SK-N-SH treated with all-trans-retinoic acid at 6 μM for 48 hours (cell line): ENCODE measurements around the gene EYA4.

Experiments used
- ATAC-seq: fragments of 200-7000 bp; cut with Tn5 transposase; 3 replicates; pipeline ENCODE4 v1.9.1; 2020; ENCODE audit warnings: mild to moderate bottlenecking, moderate library complexity
- ARNTL ChIP-seq: fragments of 450-650 bp; formaldehyde crosslinking; IDR thresholded peaks from 2 replicates; pipeline ENCODE4 v1.5.0; 2020; ENCODE audit warnings: low read depth, mild to moderate bottlenecking, moderate library complexity, borderline replicate concordance
- BACH2 ChIP-seq: fragments of 250-450 bp; sonication (Bioruptor Pico); IDR thresholded peaks from 2 replicates; pipeline ENCODE4 v1.9.0; 2021; ENCODE audit warnings: mild to moderate bottlenecking, borderline replicate concordance
- CSDC2 ChIP-seq: fragments of 250-450 bp; sonication (Bioruptor Pico); IDR thresholded peaks from 2 replicates; pipeline ENCODE4 v1.5.0; 2020; ENCODE audit warnings: mild to moderate bottlenecking, moderate library complexity
- ESRRG ChIP-seq: fragments of 250-450 bp; sonication (Bioruptor Pico); IDR thresholded peaks from 2 replicates; pipeline ENCODE4 v1.6.1; 2021; ENCODE audit warnings: mild to moderate bottlenecking
- ISL1 ChIP-seq: fragments of 250-450 bp; sonication (Bioruptor Pico); IDR thresholded peaks from 2 replicates; pipeline ENCODE4 v2.1.2; 2022; ENCODE audit warnings: mild to moderate bottlenecking, moderate library complexity
- OSR1 ChIP-seq: fragments of 250-450 bp; sonication (Bioruptor Pico); IDR thresholded peaks from 2 replicates; pipeline ENCODE4 v1.8.0; 2022; ENCODE audit warnings: moderate library complexity, mild to moderate bottlenecking, inconsistent platforms
- PPARA ChIP-seq: fragments of 250-450 bp; sonication (Bioruptor Pico); IDR thresholded peaks from 2 replicates; pipeline ENCODE4 v1.5.0; 2020; ENCODE audit warnings: mild to moderate bottlenecking, borderline replicate concordance
- RARB ChIP-seq: fragments of 250-450 bp; sonication (Bioruptor Pico); IDR thresholded peaks from 2 replicates; pipeline ENCODE4 v1.8.0; 2021; ENCODE audit warnings: mild to moderate bottlenecking, moderate library complexity
- SNAI2 ChIP-seq: fragments of 250-450 bp; sonication (Bioruptor Pico); IDR thresholded peaks from 2 replicates; pipeline ENCODE4 v1.5.0; 2020; ENCODE audit warnings: mild to moderate bottlenecking, moderate library complexity
- TCF4 ChIP-seq: fragments of 250-450 bp; sonication (Bioruptor Pico); IDR thresholded peaks from 2 replicates; pipeline ENCODE4 v1.8.0; 2021; ENCODE audit warnings: mild to moderate bottlenecking, moderate library complexity, borderline replicate concordance
- TOX ChIP-seq: fragments of 250-450 bp; sonication (Bioruptor Pico); IDR thresholded peaks from 2 replicates; pipeline ENCODE4 v1.8.0; 2021; ENCODE audit warnings: mild to moderate bottlenecking, moderate library complexity, borderline replicate concordance
- ZC3H10 ChIP-seq: fragments of 250-450 bp; sonication (Bioruptor Pico); IDR thresholded peaks from 2 replicates; pipeline ENCODE4 v1.5.1; 2021; ENCODE audit warnings: mild to moderate bottlenecking, moderate library complexity
- ZFP30 ChIP-seq: fragments of 450-650 bp; formaldehyde crosslinking; IDR thresholded peaks from 2 replicates; pipeline ENCODE4 v1.5.0; 2022; ENCODE audit warnings: mild to moderate bottlenecking, moderate library complexity
- ZNF70 ChIP-seq: fragments of 450-650 bp; formaldehyde crosslinking; IDR thresholded peaks from 2 replicates; pipeline ENCODE4 v1.5.0; 2020; ENCODE audit warnings: mild to moderate bottlenecking, moderate library complexity
- ZNF8 ChIP-seq: fragments of 450-650 bp; formaldehyde crosslinking; IDR thresholded peaks from 2 replicates; pipeline ENCODE4 v1.5.0; 2020; ENCODE audit warnings: mild to moderate bottlenecking, moderate library complexity
- TF ChIP-seq, protein P1 (sequence below): fragments of 250-450 bp; sonication (Bioruptor Pico); IDR thresholded peaks from 2 replicates; pipeline ENCODE4 v1.5.0; 2020; ENCODE audit warnings: mild to moderate bottlenecking, moderate library complexity
- TF ChIP-seq, protein P2 (sequence below): fragments of 250-450 bp; sonication (Bioruptor Pico); IDR thresholded peaks from 2 replicates; pipeline ENCODE4 v1.8.0; 2020; ENCODE audit warnings: mild to moderate bottlenecking, moderate library complexity, borderline replicate concordance
- TF ChIP-seq, protein P3 (sequence below): fragments of 250-450 bp; sonication (Bioruptor Pico); IDR thresholded peaks from 2 replicates; pipeline ENCODE4 v1.5.1; 2021; ENCODE audit warnings: mild to moderate bottlenecking, moderate library complexity
- TF ChIP-seq, protein P4 (sequence below): fragments of 250-450 bp; sonication (Bioruptor Pico); IDR thresholded peaks from 2 replicates; pipeline ENCODE4 v1.8.0; 2021; ENCODE audit warnings: low read depth, mild to moderate bottlenecking, moderate library complexity, borderline replicate concordance
- TF ChIP-seq, protein P5 (sequence below): fragments of 250-450 bp; sonication (Bioruptor Pico); IDR thresholded peaks from 2 replicates; pipeline ENCODE4 v1.5.1; 2020; ENCODE audit warnings: low read depth, mild to moderate bottlenecking, moderate library complexity

The EYA4 gene

DNA sequence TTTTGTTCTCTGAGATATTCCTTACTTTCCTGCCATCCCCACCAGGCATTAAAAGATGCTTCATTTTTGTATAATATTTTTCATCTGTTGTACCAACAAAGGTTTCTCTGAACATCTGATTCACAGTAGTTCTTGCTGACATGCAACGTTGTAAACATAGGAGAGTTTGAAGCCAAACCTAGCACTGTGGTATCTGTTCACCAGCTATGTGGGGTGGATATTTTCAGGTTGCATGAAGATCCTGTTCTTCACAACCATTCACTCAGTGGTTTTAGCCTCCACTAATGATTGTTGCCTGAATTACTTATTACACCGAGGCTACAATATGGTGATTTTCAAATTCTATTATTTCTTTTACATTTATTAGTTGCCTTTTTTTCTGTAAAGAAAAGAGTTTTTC, 56.5 kb downstream of the EYA4 start:
- no peak for ATAC-seq
- TF ChIP-seq, protein P1, sequence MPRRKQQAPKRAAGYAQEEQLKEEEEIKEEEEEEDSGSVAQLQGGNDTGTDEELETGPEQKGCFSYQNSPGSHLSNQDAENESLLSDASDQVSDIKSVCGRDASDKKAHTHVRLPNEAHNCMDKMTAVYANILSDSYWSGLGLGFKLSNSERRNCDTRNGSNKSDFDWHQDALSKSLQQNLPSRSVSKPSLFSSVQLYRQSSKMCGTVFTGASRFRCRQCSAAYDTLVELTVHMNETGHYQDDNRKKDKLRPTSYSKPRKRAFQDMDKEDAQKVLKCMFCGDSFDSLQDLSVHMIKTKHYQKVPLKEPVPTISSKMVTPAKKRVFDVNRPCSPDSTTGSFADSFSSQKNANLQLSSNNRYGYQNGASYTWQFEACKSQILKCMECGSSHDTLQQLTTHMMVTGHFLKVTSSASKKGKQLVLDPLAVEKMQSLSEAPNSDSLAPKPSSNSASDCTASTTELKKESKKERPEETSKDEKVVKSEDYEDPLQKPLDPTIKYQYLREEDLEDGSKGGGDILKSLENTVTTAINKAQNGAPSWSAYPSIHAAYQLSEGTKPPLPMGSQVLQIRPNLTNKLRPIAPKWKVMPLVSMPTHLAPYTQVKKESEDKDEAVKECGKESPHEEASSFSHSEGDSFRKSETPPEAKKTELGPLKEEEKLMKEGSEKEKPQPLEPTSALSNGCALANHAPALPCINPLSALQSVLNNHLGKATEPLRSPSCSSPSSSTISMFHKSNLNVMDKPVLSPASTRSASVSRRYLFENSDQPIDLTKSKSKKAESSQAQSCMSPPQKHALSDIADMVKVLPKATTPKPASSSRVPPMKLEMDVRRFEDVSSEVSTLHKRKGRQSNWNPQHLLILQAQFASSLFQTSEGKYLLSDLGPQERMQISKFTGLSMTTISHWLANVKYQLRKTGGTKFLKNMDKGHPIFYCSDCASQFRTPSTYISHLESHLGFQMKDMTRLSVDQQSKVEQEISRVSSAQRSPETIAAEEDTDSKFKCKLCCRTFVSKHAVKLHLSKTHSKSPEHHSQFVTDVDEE (CRISPR knock-in tag) = no peak
- TF ChIP-seq SNAI2 (CRISPR knock-in tag) = no peak
- no peak for TF ChIP-seq ZNF8 (CRISPR knock-in tag)
- TF ChIP-seq RARB (CRISPR knock-in tag) = no peak
- no peak for TF ChIP-seq ZC3H10
- TF ChIP-seq PPARA (CRISPR knock-in tag) = no peak
- TF ChIP-seq ZFP30 (CRISPR knock-in tag) = no peak
- no peak for TF ChIP-seq ESRRG (CRISPR knock-in tag)
- TF ChIP-seq BACH2 (CRISPR knock-in tag) = no peak
- TF ChIP-seq, protein P2, sequence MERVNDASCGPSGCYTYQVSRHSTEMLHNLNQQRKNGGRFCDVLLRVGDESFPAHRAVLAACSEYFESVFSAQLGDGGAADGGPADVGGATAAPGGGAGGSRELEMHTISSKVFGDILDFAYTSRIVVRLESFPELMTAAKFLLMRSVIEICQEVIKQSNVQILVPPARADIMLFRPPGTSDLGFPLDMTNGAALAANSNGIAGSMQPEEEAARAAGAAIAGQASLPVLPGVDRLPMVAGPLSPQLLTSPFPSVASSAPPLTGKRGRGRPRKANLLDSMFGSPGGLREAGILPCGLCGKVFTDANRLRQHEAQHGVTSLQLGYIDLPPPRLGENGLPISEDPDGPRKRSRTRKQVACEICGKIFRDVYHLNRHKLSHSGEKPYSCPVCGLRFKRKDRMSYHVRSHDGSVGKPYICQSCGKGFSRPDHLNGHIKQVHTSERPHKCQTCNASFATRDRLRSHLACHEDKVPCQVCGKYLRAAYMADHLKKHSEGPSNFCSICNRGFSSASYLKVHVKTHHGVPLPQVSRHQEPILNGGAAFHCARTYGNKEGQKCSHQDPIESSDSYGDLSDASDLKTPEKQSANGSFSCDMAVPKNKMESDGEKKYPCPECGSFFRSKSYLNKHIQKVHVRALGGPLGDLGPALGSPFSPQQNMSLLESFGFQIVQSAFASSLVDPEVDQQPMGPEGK (CRISPR knock-in tag) = no peak
- TF ChIP-seq ISL1 = no peak
- no peak for TF ChIP-seq ARNTL (CRISPR knock-in tag)
- TF ChIP-seq TCF4 (CRISPR knock-in tag) = no peak
- no peak for TF ChIP-seq ZNF70
- TF ChIP-seq, protein P3, sequence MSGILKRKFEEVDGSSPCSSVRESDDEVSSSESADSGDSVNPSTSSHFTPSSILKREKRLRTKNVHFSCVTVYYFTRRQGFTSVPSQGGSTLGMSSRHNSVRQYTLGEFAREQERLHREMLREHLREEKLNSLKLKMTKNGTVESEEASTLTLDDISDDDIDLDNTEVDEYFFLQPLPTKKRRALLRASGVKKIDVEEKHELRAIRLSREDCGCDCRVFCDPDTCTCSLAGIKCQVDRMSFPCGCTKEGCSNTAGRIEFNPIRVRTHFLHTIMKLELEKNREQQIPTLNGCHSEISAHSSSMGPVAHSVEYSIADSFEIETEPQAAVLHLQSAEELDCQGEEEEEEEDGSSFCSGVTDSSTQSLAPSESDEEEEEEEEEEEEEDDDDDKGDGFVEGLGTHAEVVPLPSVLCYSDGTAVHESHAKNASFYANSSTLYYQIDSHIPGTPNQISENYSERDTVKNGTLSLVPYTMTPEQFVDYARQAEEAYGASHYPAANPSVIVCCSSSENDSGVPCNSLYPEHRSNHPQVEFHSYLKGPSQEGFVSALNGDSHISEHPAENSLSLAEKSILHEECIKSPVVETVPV (CRISPR knock-in tag) = no peak
- TF ChIP-seq, protein P4, sequence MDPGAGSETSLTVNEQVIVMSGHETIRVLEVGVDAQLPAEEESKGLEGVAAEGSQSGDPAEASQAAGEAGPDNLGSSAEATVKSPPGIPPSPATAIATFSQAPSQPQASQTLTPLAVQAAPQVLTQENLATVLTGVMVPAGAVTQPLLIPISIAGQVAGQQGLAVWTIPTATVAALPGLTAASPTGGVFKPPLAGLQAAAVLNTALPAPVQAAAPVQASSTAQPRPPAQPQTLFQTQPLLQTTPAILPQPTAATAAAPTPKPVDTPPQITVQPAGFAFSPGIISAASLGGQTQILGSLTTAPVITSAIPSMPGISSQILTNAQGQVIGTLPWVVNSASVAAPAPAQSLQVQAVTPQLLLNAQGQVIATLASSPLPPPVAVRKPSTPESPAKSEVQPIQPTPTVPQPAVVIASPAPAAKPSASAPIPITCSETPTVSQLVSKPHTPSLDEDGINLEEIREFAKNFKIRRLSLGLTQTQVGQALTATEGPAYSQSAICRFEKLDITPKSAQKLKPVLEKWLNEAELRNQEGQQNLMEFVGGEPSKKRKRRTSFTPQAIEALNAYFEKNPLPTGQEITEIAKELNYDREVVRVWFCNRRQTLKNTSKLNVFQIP (CRISPR knock-in tag) = no peak
- no peak for TF ChIP-seq TOX

DNA sequence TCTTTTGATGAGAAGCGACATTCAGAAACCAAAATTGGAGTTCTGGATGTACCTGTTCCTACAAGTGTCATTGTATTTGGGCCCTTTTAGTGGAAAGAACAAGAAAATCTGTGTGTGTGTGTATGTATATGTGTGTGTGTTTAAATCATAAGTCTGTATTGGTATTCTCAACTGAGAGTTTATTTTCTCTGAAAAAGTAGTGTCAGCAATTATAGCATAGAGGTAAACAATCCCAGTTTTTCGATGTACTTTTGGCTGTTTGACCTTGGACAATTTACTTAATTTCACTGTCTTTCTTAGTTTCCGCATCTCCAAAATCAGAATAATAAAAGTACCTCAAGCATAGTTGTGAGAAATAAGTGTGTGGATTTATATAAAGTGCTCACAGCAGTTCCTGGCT, 57.2 kb downstream of the EYA4 start:
- ATAC-seq = no peak
- TF ChIP-seq ARNTL (CRISPR knock-in tag) (no peak), ISL1 (no peak), PPARA (CRISPR knock-in tag) (no peak), ZC3H10 (no peak), CSDC2 (CRISPR knock-in tag) (no peak), SNAI2 (CRISPR knock-in tag) (no peak)
- TF ChIP-seq, protein P2 (CRISPR knock-in tag) = no peak

DNA sequence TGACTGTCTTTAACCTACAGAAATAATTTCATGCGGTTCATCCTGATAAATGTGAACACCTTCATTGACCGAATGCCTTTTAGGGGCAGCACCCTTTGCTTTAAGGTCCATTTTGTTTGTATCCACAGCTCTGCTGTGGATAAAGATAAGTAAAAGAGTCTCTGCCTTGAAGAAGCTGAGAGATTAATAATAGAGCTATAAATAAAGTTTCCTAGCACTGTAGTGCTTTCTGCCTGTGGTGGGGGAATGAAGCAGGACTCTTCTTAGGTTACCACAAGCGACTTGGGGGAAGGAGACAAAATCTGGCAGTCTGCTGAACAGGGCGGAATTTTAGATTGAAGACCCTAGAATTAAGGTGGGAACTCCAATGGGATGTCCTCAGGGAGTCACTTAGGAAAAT, 57.6 kb downstream of the EYA4 start:
- no peak for TF ChIP-seq PPARA (CRISPR knock-in tag)
- TF ChIP-seq SNAI2 (CRISPR knock-in tag) = no peak
- no peak for TF ChIP-seq ZFP30 (CRISPR knock-in tag)
- no peak for TF ChIP-seq TCF4 (CRISPR knock-in tag)
- TF ChIP-seq ZNF8 (CRISPR knock-in tag) = no peak
- no peak for TF ChIP-seq BACH2 (CRISPR knock-in tag)
- TF ChIP-seq, protein P5, sequence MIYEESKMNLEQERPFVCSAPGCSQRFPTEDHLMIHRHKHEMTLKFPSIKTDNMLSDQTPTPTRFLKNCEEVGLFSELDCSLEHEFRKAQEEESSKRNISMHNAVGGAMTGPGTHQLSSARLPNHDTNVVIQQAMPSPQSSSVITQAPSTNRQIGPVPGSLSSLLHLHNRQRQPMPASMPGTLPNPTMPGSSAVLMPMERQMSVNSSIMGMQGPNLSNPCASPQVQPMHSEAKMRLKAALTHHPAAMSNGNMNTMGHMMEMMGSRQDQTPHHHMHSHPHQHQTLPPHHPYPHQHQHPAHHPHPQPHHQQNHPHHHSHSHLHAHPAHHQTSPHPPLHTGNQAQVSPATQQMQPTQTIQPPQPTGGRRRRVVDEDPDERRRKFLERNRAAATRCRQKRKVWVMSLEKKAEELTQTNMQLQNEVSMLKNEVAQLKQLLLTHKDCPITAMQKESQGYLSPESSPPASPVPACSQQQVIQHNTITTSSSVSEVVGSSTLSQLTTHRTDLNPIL = no peak
- no peak for TF ChIP-seq TOX
- no peak for TF ChIP-seq OSR1 (CRISPR knock-in tag)
- ATAC-seq = no peak
